ENCODE results near the gene TEK. TPM values are rescaled to one million over a fixed set of nuclear protein-coding genes. Genes with fewer than 3 reads are reported as not detected.

Gene TEK
- polyA plus RNA-seq, 3 donors = not detected

GRCh38 chr9:27247756-27248155 is 138.7 kb downstream of the TEK start:
- peak; percentile 57 for TF ChIP-seq CTCF (IDR thresholded peaks at IDR 0.05)
- Histone ChIP-seq H2AFZ (ENCODE audit: insufficient read depth, low read depth, low read length, poor library complexity, severe bottlenecking) (no peak overlapping the region), H3K9ac (ENCODE audit: insufficient read depth, low read length, poor library complexity, severe bottlenecking) (no peak overlapping the region), H3K27me3 (ENCODE audit: control insufficient read depth in 2 of 2, insufficient read depth in 2 of 2, low read length in 2 of 2) (no peaks in the 10 kb centered on the region), H3K4me3 (replicated peaks in 1 of 3; ENCODE audit: low read depth in 2 of 3, low read length in 3 of 3) (no peak overlapping the region), H3K9me3 (replicated peaks in 1 of 2; ENCODE audit: control insufficient read depth in 1 of 2, insufficient read depth in 1 of 2, low read length in 2 of 2) (no peaks in the 10 kb centered on the region), H3K27ac (ENCODE audit: low read depth in 1 of 2, low read length in 2 of 2) (no peak overlapping the region), H3K4me2 (replicated peaks; ENCODE audit: extremely low read depth, low read length, poor library complexity, severe bottlenecking) (no peak overlapping the region), H3K79me2 (ENCODE audit: insufficient read depth, low read length) (no peaks in the 10 kb centered on the region), H3K4me1 (ENCODE audit: control insufficient read depth in 1 of 2, insufficient read depth in 2 of 2, low read length in 2 of 2) (no peaks in the 10 kb centered on the region), H3K36me3 (replicated peaks in 1 of 2; ENCODE audit: control insufficient read depth in 1 of 2, insufficient read depth in 2 of 2, low read length in 2 of 2) (no peaks in the 10 kb centered on the region), H4K20me1 (ENCODE audit: insufficient read depth, low read length) (no peaks in the 10 kb centered on the region)
- intact Hi-C loops (cut with micrococcal nuclease) = no loop called here
- peaks cover 2 to 5% (median 3%) of the 10 kb centered on the region in 3 donors for H3K27me3 Mint-ChIP-seq (ENCODE audit: low read depth in 3 of 3)
- DNase-seq = no peak
- peaks cover 0 to 4% (median 0%) of the 10 kb centered on the region in 7 donors for H3K9me3 Mint-ChIP-seq
- H3K36me3 Mint-ChIP-seq = no peaks in the 10 kb centered on the region
- 0% methylated on average over 1 of the region's 2 CpGs for WGBS (ENCODE audit: insufficient coverage)
- H3K4me3 Mint-ChIP-seq = no peak overlapping the region
- H3K27ac Mint-ChIP-seq = no peak overlapping the region
- H3K4me1 Mint-ChIP-seq = no peaks in the 10 kb centered on the region

GRCh38 chr9:27248702-27249101 is 139.7 kb downstream of the TEK start:
- H4K20me1 ChIP-seq (ENCODE audit: insufficient read depth, low read length) = no peaks in the 10 kb centered on the region
- Mint-ChIP-seq H3K36me3 (no peaks in the 10 kb centered on the region), H3K27me3 (ENCODE audit: low read depth in 3 of 3) (peaks cover 2 to 3% (median 3%) of the 10 kb centered on the region in 3 donors), H3K4me3 (no peak overlapping the region), H3K27ac (no peak overlapping the region), H3K4me1 (no peaks in the 10 kb centered on the region), H3K9me3 (peaks cover 0 to 4% (median 0%) of the 10 kb centered on the region in 7 donors)
- no peak for DNase-seq
- H3K9me3 ChIP-seq (replicated peaks in 1 of 2; ENCODE audit: control insufficient read depth in 1 of 2, insufficient read depth in 1 of 2, low read length in 2 of 2) = no peaks in the 10 kb centered on the region
- H3K27me3 ChIP-seq (ENCODE audit: control insufficient read depth in 2 of 2, insufficient read depth in 2 of 2, low read length in 2 of 2) = no peaks in the 10 kb centered on the region
- no peak overlapping the region for H3K27ac ChIP-seq (ENCODE audit: low read depth in 1 of 2, low read length in 2 of 2)
- no peak overlapping the region for H2AFZ ChIP-seq (ENCODE audit: insufficient read depth, low read depth, low read length, poor library complexity, severe bottlenecking)
- no peaks in the 10 kb centered on the region for H3K79me2 ChIP-seq (ENCODE audit: insufficient read depth, low read length)
- no peaks in the 10 kb centered on the region for H3K4me1 ChIP-seq (ENCODE audit: control insufficient read depth in 1 of 2, insufficient read depth in 2 of 2, low read length in 2 of 2)
- H3K4me2 ChIP-seq (replicated peaks; ENCODE audit: extremely low read depth, low read length, poor library complexity, severe bottlenecking) = no peak overlapping the region
- intact Hi-C loops (cut with micrococcal nuclease) = no loop called here
- no peaks in the 10 kb centered on the region for H3K36me3 ChIP-seq (replicated peaks in 1 of 2; ENCODE audit: control insufficient read depth in 1 of 2, insufficient read depth in 2 of 2, low read length in 2 of 2)
- TF ChIP-seq CTCF (IDR thresholded peaks at IDR 0.05) = no peak
- H3K4me3 ChIP-seq (replicated peaks in 1 of 3; ENCODE audit: low read depth in 2 of 3, low read length in 3 of 3) = no peak overlapping the region
- H3K9ac ChIP-seq (ENCODE audit: insufficient read depth, low read length, poor library complexity, severe bottlenecking) = no peak overlapping the region
